Calu3 (cell line): Measurements from ENCODE around the gene LYVE1. TPM values are rescaled to one million over a fixed set of nuclear protein-coding genes. Genes with fewer than 3 reads are reported as not detected.

Experiments
- BruUV-seq: library from RNA; stranded (reverse); fragments of 400-500 nt; replicated peaks from 2 replicates; lab custom pipeline; 2021; lab: Mats Ljungman, UMichigan
- CTCF ChIA-PET: fragments of 300-600 bp; sonication (Branson Sonifier 250); formaldehyde crosslinking; loops from one replicate; lab custom pipeline; 2022; ENCODE audit warnings: antibody characterized with exemption; lab: Charles Lee
- DNase-seq: peaks from one replicate; pipeline ENCODE4 v3.0.0; 2022
- H3K27ac Mint-ChIP-seq: one replicate; pipeline ENCODE4 v1.8.0; 2022; ENCODE audit warnings: mixed read lengths; ENCODE audit not compliant: unreplicated experiment
- H3K27me3 Mint-ChIP-seq: one replicate; pipeline ENCODE4 v1.8.0; 2022; ENCODE audit warnings: mixed read lengths; ENCODE audit not compliant: unreplicated experiment
- H3K36me3 Mint-ChIP-seq: one replicate; pipeline ENCODE4 v1.8.0; 2022; ENCODE audit warnings: mild to moderate bottlenecking, moderate library complexity, mixed read lengths; ENCODE audit not compliant: insufficient read depth, unreplicated experiment
- H3K4me1 Mint-ChIP-seq: one replicate; pipeline ENCODE4 v1.8.0; 2022; ENCODE audit warnings: mild to moderate bottlenecking, low read depth, mixed read lengths; ENCODE audit not compliant: unreplicated experiment
- H3K4me3 Mint-ChIP-seq: one replicate; pipeline ENCODE4 v1.8.0; 2022; ENCODE audit warnings: mild to moderate bottlenecking, low read depth, moderate library complexity, mixed read lengths; ENCODE audit not compliant: unreplicated experiment
- H3K9me3 Mint-ChIP-seq: one replicate; pipeline ENCODE4 v1.8.0; 2022; ENCODE audit warnings: low read depth, mixed read lengths; ENCODE audit not compliant: unreplicated experiment
- CTCF ChIP-seq: fragments of 200-600 bp; IDR thresholded peaks from one replicate; pipeline ENCODE4 v1.8.0; 2022; ENCODE audit warnings: antibody characterized with exemption; ENCODE audit not compliant: unreplicated experiment
- intact Hi-C: fragments of 100-400 bp; cut with micrococcal nuclease; formaldehyde crosslinking; loops from one replicate; pipeline ENCODE4 v1.10.0; 2022; ENCODE audit not compliant: unreplicated experiment
- total RNA-seq: library from RNA; stranded (reverse); gene quantifications from 2 replicates; pipeline ENCODE4 v1.2.3, GENCODE V29; 2022

The LYVE1 gene
- total RNA-seq, 1 experiment from 2014 or later, result not detected

GRCh38 chr11:10520562-10520961 is 47.9 kb downstream of the LYVE1 start:
- Mint-ChIP-seq H3K27ac (no peak overlapping the region), H3K4me3 (no peak overlapping the region), H3K36me3 (no peaks in the 10 kb centered on the region), H3K27me3 (no peaks in the 10 kb centered on the region), H3K4me1 (peaks cover under 1% of the 10 kb centered on the region), H3K9me3 (no peaks in the 10 kb centered on the region)
- DNase-seq, result no peak
- TF ChIP-seq CTCF, result no peak
- CTCF ChIA-PET, result no interaction called here
- BruUV-seq, result no TSS peak
- intact Hi-C loops, result no loop called here

- CTCF ChIA-PET, result no interaction called here
- Mint-ChIP-seq H3K36me3 (no peaks in the 10 kb centered on the region), H3K9me3 (no peaks in the 10 kb centered on the region), H3K27me3 (no peaks in the 10 kb centered on the region), H3K27ac (no peak overlapping the region), H3K4me3 (no peak overlapping the region), H3K4me1 (no peaks in the 10 kb centered on the region)
- no peak for DNase-seq
- TF ChIP-seq CTCF, result no peak
- BruUV-seq, result no TSS peak
- intact Hi-C loops, result no loop called here
Measured at GRCh38 chr11:10519630-10520029, 48.8 kb downstream of the LYVE1 start.

GRCh38 chr11:10518891-10519290 is 49.6 kb downstream of the LYVE1 start:
- Mint-ChIP-seq H3K4me3 (no peak overlapping the region), H3K27me3 (no peaks in the 10 kb centered on the region), H3K36me3 (no peaks in the 10 kb centered on the region), H3K4me1 (no peaks in the 10 kb centered on the region), H3K27ac (no peak overlapping the region), H3K9me3 (no peaks in the 10 kb centered on the region)
- CTCF ChIA-PET, result no interaction called here
- no peak for DNase-seq
- no TSS peak for BruUV-seq
- no peak for TF ChIP-seq CTCF
- intact Hi-C loops, result no loop called here

- H3K27me3 Mint-ChIP-seq, result no peaks in the 10 kb centered on the region
- no peak for TF ChIP-seq CTCF
- H3K9me3 Mint-ChIP-seq, result no peaks in the 10 kb centered on the region
- H3K27ac Mint-ChIP-seq, result no peak overlapping the region
- CTCF ChIA-PET, result no interaction called here
- no peak overlapping the region for H3K4me3 Mint-ChIP-seq
- no peaks in the 10 kb centered on the region for H3K36me3 Mint-ChIP-seq
- no peak for DNase-seq
- BruUV-seq, result no TSS peak
- no peaks in the 10 kb centered on the region for H3K4me1 Mint-ChIP-seq
- intact Hi-C loops, result no loop called here
Measured at GRCh38 chr11:10518123-10518522, 50.3 kb downstream of the LYVE1 start.

GRCh38 chr11:10515418-10515817 is 53.0 kb downstream of the LYVE1 start:
- no peak for DNase-seq
- no peaks in the 10 kb centered on the region for H3K9me3 Mint-ChIP-seq
- no peak for TF ChIP-seq CTCF
- no peaks in the 10 kb centered on the region for H3K27me3 Mint-ChIP-seq
- no peaks in the 10 kb centered on the region for H3K36me3 Mint-ChIP-seq
- no peak overlapping the region for H3K4me3 Mint-ChIP-seq
- no peaks in the 10 kb centered on the region for H3K4me1 Mint-ChIP-seq
- intact Hi-C loops, result loop anchor here (2.0 kb wide), 1 partner anchor 109 kb away; no protein-coding TSS in a partner anchor
- no peak overlapping the region for H3K27ac Mint-ChIP-seq
- no TSS peak for BruUV-seq
- CTCF ChIA-PET, result no interaction called here
